ENCODE measurements around the gene VSTM4. TPM values are rescaled to one million over a fixed set of nuclear protein-coding genes. Genes with fewer than 3 reads are reported as not detected.

The VSTM4 gene
- total and polyA plus RNA-seq, 2 experiments from 2014 or later, result 9.5 to 12.3 TPM

- no peaks in the 10 kb centered on the region for H3K4me1 ChIP-seq (ENCODE audit: insufficient read depth)
- H3K27ac ChIP-seq, result no peak overlapping the region
- WGBS, 2 experiments (ENCODE audit: low coverage in 1 of 2, low lambda C conversion rate in 2 of 2, missing lambda C conversion rate in 2 of 2), result 71 to 73% methylated on average over 3 of the region's 3 CpGs
- TF ChIP-seq EZH2phosphoT487 (IDR thresholded peaks at IDR 0.05; ENCODE audit: insufficient read depth, low read depth) (no peak), EZH2 (IDR thresholded peaks at IDR 0.05; ENCODE audit: insufficient read depth, poor library complexity, severe bottlenecking) (no peak)
- H2AFZ ChIP-seq, result no peak overlapping the region
- no peaks in the 10 kb centered on the region for H3K9me2 ChIP-seq (ENCODE audit: insufficient read depth)
- no peaks in the 10 kb centered on the region for H3K9me3 ChIP-seq (ENCODE audit: low read depth)
- H3F3A ChIP-seq (ENCODE audit: insufficient read depth), result peaks cover 6% of the 10 kb centered on the region
- no peak for DNase-seq
- in situ Hi-C loops (cut with MboI), result no loop called here
- no peaks in the 10 kb centered on the region for H4K20me1 ChIP-seq (ENCODE audit: insufficient read depth)
- H3K27me3 ChIP-seq (replicated peaks; ENCODE audit: insufficient read depth), result no peaks in the 10 kb centered on the region
- H3K4me2 ChIP-seq (ENCODE audit: unreplicated experiment), result no peak overlapping the region
- H3K4me3 ChIP-seq, result no peak overlapping the region
- H3K79me2 ChIP-seq (ENCODE audit: insufficient read depth), result no peaks in the 10 kb centered on the region
- no peaks in the 10 kb centered on the region for H3K36me3 ChIP-seq (ENCODE audit: low read depth)
- no peak overlapping the region for H3K9ac ChIP-seq
Observed at GRCh38 chr10:49079072-49079471, 36.2 kb downstream of the VSTM4 start.

- H3K9ac ChIP-seq, result no peak overlapping the region
- no peaks in the 10 kb centered on the region for H3K9me2 ChIP-seq (ENCODE audit: insufficient read depth)
- H4K20me1 ChIP-seq (ENCODE audit: insufficient read depth), result no peaks in the 10 kb centered on the region
- H3K4me2 ChIP-seq (ENCODE audit: unreplicated experiment), result no peak overlapping the region
- no peak for DNase-seq
- no peaks in the 10 kb centered on the region for H3K9me3 ChIP-seq (ENCODE audit: low read depth)
- in situ Hi-C loops (cut with MboI), result no loop called here
- TF ChIP-seq EZH2phosphoT487 (IDR thresholded peaks at IDR 0.05; ENCODE audit: insufficient read depth, low read depth), result no peak
- no peak for TF ChIP-seq EZH2 (IDR thresholded peaks at IDR 0.05; ENCODE audit: insufficient read depth, poor library complexity, severe bottlenecking)
- no peaks in the 10 kb centered on the region for H3K79me2 ChIP-seq (ENCODE audit: insufficient read depth)
- H3K4me3 ChIP-seq, result no peak overlapping the region
- no peak overlapping the region for H2AFZ ChIP-seq
- no peaks in the 10 kb centered on the region for H3K36me3 ChIP-seq (ENCODE audit: low read depth)
- H3K4me1 ChIP-seq (ENCODE audit: insufficient read depth), result no peaks in the 10 kb centered on the region
- WGBS, 2 experiments (ENCODE audit: low coverage in 1 of 2, low lambda C conversion rate in 2 of 2, missing lambda C conversion rate in 2 of 2), result 88 to 90% methylated on average over 2 of the region's 2 CpGs
- H3K27me3 ChIP-seq (replicated peaks; ENCODE audit: insufficient read depth), result no peaks in the 10 kb centered on the region
- H3F3A ChIP-seq (ENCODE audit: insufficient read depth), result peaks cover 6% of the 10 kb centered on the region
- no peak overlapping the region for H3K27ac ChIP-seq
Observed at GRCh38 chr10:49078433-49078832, 36.9 kb downstream of the VSTM4 start.

GRCh38 chr10:49076741-49077521 lies 38.4 kb downstream of the VSTM4 start:
- DNase-seq, result no peak
- Histone ChIP-seq H3K9me3 (ENCODE audit: low read depth) (no peaks in the 10 kb centered on the region), H3K4me1 (ENCODE audit: insufficient read depth) (no peaks in the 10 kb centered on the region), H4K20me1 (ENCODE audit: insufficient read depth) (no peaks in the 10 kb centered on the region), H3K4me2 (ENCODE audit: unreplicated experiment) (no peak overlapping the region), H3K9ac (no peak overlapping the region), H2AFZ (no peak overlapping the region), H3K9me2 (ENCODE audit: insufficient read depth) (no peaks in the 10 kb centered on the region), H3K36me3 (ENCODE audit: low read depth) (no peaks in the 10 kb centered on the region), H3K4me3 (no peak overlapping the region), H3K79me2 (ENCODE audit: insufficient read depth) (no peaks in the 10 kb centered on the region), H3K27me3 (replicated peaks; ENCODE audit: insufficient read depth) (no peaks in the 10 kb centered on the region), H3F3A (ENCODE audit: insufficient read depth) (peaks cover 6% of the 10 kb centered on the region), H3K27ac (no peak overlapping the region)
- in situ Hi-C loops (cut with MboI), result no loop called here
- TF ChIP-seq EZH2 (IDR thresholded peaks at IDR 0.05; ENCODE audit: insufficient read depth, poor library complexity, severe bottlenecking) (no peak), EZH2phosphoT487 (IDR thresholded peaks at IDR 0.05; ENCODE audit: insufficient read depth, low read depth) (no peak)
- 86 to 92% methylated on average over 13 of the region's 13 CpGs for WGBS, 2 experiments (ENCODE audit: low coverage in 1 of 2, low lambda C conversion rate in 2 of 2, missing lambda C conversion rate in 2 of 2)

- H3K9me2 ChIP-seq (ENCODE audit: insufficient read depth), result no peaks in the 10 kb centered on the region
- in situ Hi-C loops (cut with MboI), result no loop called here
- 93 to 97% methylated on average over 7 of the region's 7 CpGs for WGBS, 2 experiments (ENCODE audit: low coverage in 1 of 2, low lambda C conversion rate in 2 of 2, missing lambda C conversion rate in 2 of 2)
- no peak overlapping the region for H3K4me3 ChIP-seq
- no peak overlapping the region for H2AFZ ChIP-seq
- no peaks in the 10 kb centered on the region for H3K4me1 ChIP-seq (ENCODE audit: insufficient read depth)
- no peak for DNase-seq
- H3K27ac ChIP-seq, result no peak overlapping the region
- no peaks in the 10 kb centered on the region for H3K36me3 ChIP-seq (ENCODE audit: low read depth)
- H3K27me3 ChIP-seq (replicated peaks; ENCODE audit: insufficient read depth), result no peaks in the 10 kb centered on the region
- H3K4me2 ChIP-seq (ENCODE audit: unreplicated experiment), result no peak overlapping the region
- H3K79me2 ChIP-seq (ENCODE audit: insufficient read depth), result no peaks in the 10 kb centered on the region
- TF ChIP-seq EZH2phosphoT487 (IDR thresholded peaks at IDR 0.05; ENCODE audit: insufficient read depth, low read depth), result no peak
- no peak for TF ChIP-seq EZH2 (IDR thresholded peaks at IDR 0.05; ENCODE audit: insufficient read depth, poor library complexity, severe bottlenecking)
- H3K9me3 ChIP-seq (ENCODE audit: low read depth), result no peaks in the 10 kb centered on the region
- H4K20me1 ChIP-seq (ENCODE audit: insufficient read depth), result no peaks in the 10 kb centered on the region
- H3F3A ChIP-seq (ENCODE audit: insufficient read depth), result peaks cover 6% of the 10 kb centered on the region
- no peak overlapping the region for H3K9ac ChIP-seq
Observed at GRCh38 chr10:49076319-49076718, 39.0 kb downstream of the VSTM4 start.
